Measurements from ENCODE around the gene ADAMTSL1. TPM values are rescaled to one million over a fixed set of nuclear protein-coding genes. Genes with fewer than 3 reads are reported as not detected.

Gene ADAMTSL1
- total RNA-seq, 1 experiment from 2014 or later, result 1.2 TPM

- no peak overlapping the region for H3K27ac ChIP-seq (ENCODE audit: insufficient read length, low read depth, low read length)
- no peaks in the 10 kb centered on the region for H3K9me3 ChIP-seq (ENCODE audit: control insufficient read depth, low read depth, low read length)
- no peak for TF ChIP-seq CTCF (conservative IDR thresholded peaks at IDR 0.05)
- no peaks in the 10 kb centered on the region for H3K79me2 ChIP-seq (ENCODE audit: insufficient read depth, low read length)
- no peak overlapping the region for H3T11ph ChIP-seq (ENCODE audit: low read length)
- DNase-seq, result no peak
- no peak overlapping the region for H3K4me2 ChIP-seq (ENCODE audit: insufficient read depth, insufficient read length, low read length)
- H2BK20ac ChIP-seq (ENCODE audit: low read depth, low read length, poor library complexity, severe bottlenecking), result no peak overlapping the region
- no peak overlapping the region for H3K14ac ChIP-seq (ENCODE audit: insufficient read depth, low read length)
- peaks cover 2% of the 10 kb centered on the region; the same call in 1 of the 2 replicates for H3K27me3 Mint-ChIP-seq (ENCODE audit: low read depth)
- H3K79me1 ChIP-seq (ENCODE audit: insufficient read depth, low read depth, low read length, poor library complexity, severe bottlenecking), result no peaks in the 10 kb centered on the region
- H3K4me3 Mint-ChIP-seq, result no peak overlapping the region
- H2BK15ac ChIP-seq (ENCODE audit: low read depth, low read length), result no peak overlapping the region
- H2AK5ac ChIP-seq (ENCODE audit: insufficient read length, low read length), result no peak overlapping the region
- H3K9ac ChIP-seq (ENCODE audit: extremely low read depth, insufficient read length, low read length), result no peak overlapping the region
- no peaks in the 10 kb centered on the region for H3K23me2 ChIP-seq (ENCODE audit: insufficient read length, low read depth, low read length, poor library complexity, severe bottlenecking)
- no peaks in the 10 kb centered on the region for H3K9me3 Mint-ChIP-seq
- no peak overlapping the region for H4K8ac ChIP-seq (replicated peaks; ENCODE audit: insufficient read length, low read depth, low read length)
- no peaks in the 10 kb centered on the region for H3K4me1 ChIP-seq (ENCODE audit: insufficient read depth, low read length)
- peaks cover 3 to 5% of the 10 kb centered on the region in 2 experiments; a peak in 3 of 4 replicates for H3K4me1 Mint-ChIP-seq
- H3K18ac ChIP-seq (ENCODE audit: insufficient read length, low read depth, low read length), result no peak overlapping the region
- H3K23ac ChIP-seq (ENCODE audit: insufficient read length, low read depth, low read length), result no peak overlapping the region
- H3K4ac ChIP-seq (ENCODE audit: low read depth, low read length), result no peak overlapping the region
- no peaks in the 10 kb centered on the region for H3K27me3 ChIP-seq (ENCODE audit: insufficient read depth, low read length)
- H2BK5ac ChIP-seq (ENCODE audit: insufficient read length, low read length), result no peak overlapping the region
- H3K56ac ChIP-seq (ENCODE audit: insufficient read length, low read depth, low read length), result no peak overlapping the region
- 0 out of 7 replicates have a peak overlapping the region, but pooled peaks of 1 of the 3 experiments have one; percentile 49 for H3K27ac Mint-ChIP-seq
- H4K5ac ChIP-seq (ENCODE audit: insufficient read length, low read depth, low read length), result no peak overlapping the region
- no peaks in the 10 kb centered on the region for H4K20me1 ChIP-seq (ENCODE audit: control insufficient read depth, insufficient read depth, insufficient read length)
- H2BK12ac ChIP-seq (ENCODE audit: insufficient read length, low read depth, low read length), result no peak overlapping the region
- 0 out of 7 replicates have a peak, but pooled peaks cover 0 to 4% (median 0%) of the 10 kb centered on the region in 3 experiments for H3K36me3 Mint-ChIP-seq (ENCODE audit: insufficient read depth in 1 of 3, low read depth in 3 of 3)
- H4K91ac ChIP-seq (ENCODE audit: insufficient read length, low read depth, low read length), result no peak overlapping the region
- WGBS (ENCODE audit: extremely low coverage, insufficient read length, low lambda C conversion rate), result no CpG with 5 or more reads among the region's 6 CpGs
- no peak overlapping the region for H2AFZ ChIP-seq (ENCODE audit: low read length)
- H2BK120ac ChIP-seq (ENCODE audit: low read depth, low read length, poor library complexity, severe bottlenecking), result no peak overlapping the region
Observed at GRCh38 chr9:18775930-18776329, 302.0 kb downstream of the ADAMTSL1 start.

Measured in H9 (cell line).